ENCODE results near the gene CACNA1I. TPM values are rescaled to one million over a fixed set of nuclear protein-coding genes. Genes with fewer than 3 reads are reported as not detected.

Gene CACNA1I
- polyA plus RNA-seq, 1 experiment: not detected

DNA sequence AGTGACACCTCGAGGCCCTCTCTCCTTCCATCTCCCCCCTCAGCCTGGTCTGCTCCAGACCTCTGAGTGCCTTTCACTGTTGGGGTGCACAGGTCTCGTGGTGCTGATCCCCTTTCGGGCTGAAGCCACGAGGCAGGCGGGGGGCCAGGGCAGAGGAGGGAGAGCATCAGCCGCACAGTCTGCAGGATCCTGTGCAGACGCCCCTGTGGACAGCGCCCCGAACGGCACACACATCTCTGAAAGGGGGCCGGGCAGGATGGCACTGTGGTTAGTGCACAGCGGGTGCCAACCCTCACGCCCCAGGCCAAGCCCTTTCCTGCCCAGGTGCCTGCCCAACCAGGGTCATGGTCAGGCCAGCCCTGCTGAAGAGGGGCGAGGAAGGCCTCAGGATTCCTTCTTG, 56.7 kb downstream of the CACNA1I start:
- ChIA-PET POLR2A (no interaction called here), CTCF (no interaction called here)
- TF ChIP-seq, protein P1, sequence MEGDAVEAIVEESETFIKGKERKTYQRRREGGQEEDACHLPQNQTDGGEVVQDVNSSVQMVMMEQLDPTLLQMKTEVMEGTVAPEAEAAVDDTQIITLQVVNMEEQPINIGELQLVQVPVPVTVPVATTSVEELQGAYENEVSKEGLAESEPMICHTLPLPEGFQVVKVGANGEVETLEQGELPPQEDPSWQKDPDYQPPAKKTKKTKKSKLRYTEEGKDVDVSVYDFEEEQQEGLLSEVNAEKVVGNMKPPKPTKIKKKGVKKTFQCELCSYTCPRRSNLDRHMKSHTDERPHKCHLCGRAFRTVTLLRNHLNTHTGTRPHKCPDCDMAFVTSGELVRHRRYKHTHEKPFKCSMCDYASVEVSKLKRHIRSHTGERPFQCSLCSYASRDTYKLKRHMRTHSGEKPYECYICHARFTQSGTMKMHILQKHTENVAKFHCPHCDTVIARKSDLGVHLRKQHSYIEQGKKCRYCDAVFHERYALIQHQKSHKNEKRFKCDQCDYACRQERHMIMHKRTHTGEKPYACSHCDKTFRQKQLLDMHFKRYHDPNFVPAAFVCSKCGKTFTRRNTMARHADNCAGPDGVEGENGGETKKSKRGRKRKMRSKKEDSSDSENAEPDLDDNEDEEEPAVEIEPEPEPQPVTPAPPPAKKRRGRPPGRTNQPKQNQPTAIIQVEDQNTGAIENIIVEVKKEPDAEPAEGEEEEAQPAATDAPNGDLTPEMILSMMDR (IDR thresholded peaks at IDR 0.05; ENCODE audit: low read depth, low read length): no peak
- H3K27me3 ChIP-seq (ENCODE audit: control insufficient read depth, insufficient read depth, low read length): peaks cover 44% of the 10 kb centered on the region
- no peak overlapping the region for H3K4me3 ChIP-seq (ENCODE audit: low read depth, low read length)
- peaks cover 4% of the 10 kb centered on the region; the same call in 1 of the 2 replicates for H3K9me3 ChIP-seq (ENCODE audit: control insufficient read depth, insufficient read depth, low read length)
- no peak for DNase-seq (ENCODE audit: low read depth, low spot score)
- no peak overlapping the region for H3K27ac ChIP-seq (ENCODE audit: low read depth, low read length)

DNA sequence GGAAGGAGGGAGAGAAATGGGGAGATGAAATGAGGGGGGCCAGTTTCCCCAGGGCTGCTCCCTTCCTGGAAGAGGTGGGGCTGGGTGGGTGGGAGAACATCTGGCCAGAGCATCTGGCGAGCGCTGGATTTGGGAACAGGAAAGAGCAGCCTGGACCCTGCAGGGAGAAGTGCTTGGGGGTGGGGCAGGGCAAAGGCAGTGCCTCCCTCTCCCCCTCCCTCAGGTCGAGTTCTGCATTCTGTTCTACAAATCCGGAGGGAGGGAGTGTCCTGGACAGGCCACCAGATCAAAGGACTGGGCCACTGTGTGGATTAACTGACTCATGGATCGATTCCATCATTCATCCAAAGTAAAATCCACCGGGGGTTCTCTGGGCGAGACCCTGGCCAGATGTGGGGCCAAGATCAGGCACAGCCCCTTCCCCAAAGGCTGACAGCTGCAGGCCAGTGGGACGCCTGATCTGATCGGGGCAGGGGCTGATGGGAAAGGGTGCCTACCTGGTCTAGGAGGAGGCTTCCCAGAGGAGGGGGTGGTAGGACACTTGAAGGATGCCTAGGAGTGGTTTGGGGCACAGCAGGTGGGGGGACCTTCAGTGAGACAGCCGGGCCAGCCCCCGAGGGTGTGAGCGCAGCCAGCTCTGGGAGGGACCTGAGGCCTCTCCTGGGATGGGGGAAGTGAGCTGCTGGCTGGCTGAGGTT, 57.5 kb downstream of the CACNA1I start:
- ChIA-PET CTCF (no interaction called here), POLR2A (no interaction called here)
- Histone ChIP-seq H3K27me3 (ENCODE audit: control insufficient read depth, insufficient read depth, low read length) (peaks cover 47% of the 10 kb centered on the region), H3K4me3 (ENCODE audit: low read depth, low read length) (no peak overlapping the region), H3K27ac (ENCODE audit: low read depth, low read length) (no peak overlapping the region), H3K9me3 (ENCODE audit: control insufficient read depth, insufficient read depth, low read length) (peaks cover 1% of the 10 kb centered on the region; the same call in 1 of the 2 replicates)
- TF ChIP-seq, protein P1 (IDR thresholded peaks at IDR 0.05; ENCODE audit: low read depth, low read length): no peak
- DNase-seq (ENCODE audit: low read depth, low spot score): no peak

DNA sequence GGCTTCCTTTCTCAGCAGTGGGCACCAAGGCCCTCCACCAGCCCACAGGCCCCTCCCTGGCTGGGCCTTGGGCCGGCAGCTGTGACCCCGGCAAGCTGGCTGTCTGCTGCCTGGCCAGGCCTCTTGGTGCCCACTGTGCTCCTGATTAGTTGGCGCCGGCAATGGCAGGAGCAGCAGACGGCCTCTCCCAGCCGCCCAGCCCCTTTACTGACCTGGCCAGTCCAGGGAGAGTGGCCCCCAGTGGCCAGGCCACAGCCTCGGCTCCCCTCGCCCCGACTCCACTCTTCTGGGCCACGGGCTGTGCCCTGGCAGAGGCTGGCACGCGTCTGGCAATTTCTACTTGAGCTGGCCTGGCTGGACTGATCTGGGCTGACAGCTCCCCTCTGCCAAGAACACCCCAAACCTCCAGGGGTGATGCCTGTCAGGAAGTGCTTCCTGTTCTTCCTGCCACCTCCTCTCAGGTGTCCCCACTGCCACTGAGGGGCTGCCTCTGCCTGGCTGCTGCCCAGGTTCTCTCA, 58.1 kb downstream of the CACNA1I start:
- no peak overlapping the region for H3K4me3 ChIP-seq (ENCODE audit: low read depth, low read length)
- peaks cover 43% of the 10 kb centered on the region for H3K27me3 ChIP-seq (ENCODE audit: control insufficient read depth, insufficient read depth, low read length)
- CTCF ChIA-PET: no interaction called here
- DNase-seq (ENCODE audit: low read depth, low spot score): no peak
- no peaks in the 10 kb centered on the region; the same call in 1 of the 2 replicates for H3K9me3 ChIP-seq (ENCODE audit: control insufficient read depth, insufficient read depth, low read length)
- H3K27ac ChIP-seq (ENCODE audit: low read depth, low read length): no peak overlapping the region
- TF ChIP-seq, protein P1 (IDR thresholded peaks at IDR 0.05; ENCODE audit: low read depth, low read length): no peak
- POLR2A ChIA-PET: no interaction called here

DNA sequence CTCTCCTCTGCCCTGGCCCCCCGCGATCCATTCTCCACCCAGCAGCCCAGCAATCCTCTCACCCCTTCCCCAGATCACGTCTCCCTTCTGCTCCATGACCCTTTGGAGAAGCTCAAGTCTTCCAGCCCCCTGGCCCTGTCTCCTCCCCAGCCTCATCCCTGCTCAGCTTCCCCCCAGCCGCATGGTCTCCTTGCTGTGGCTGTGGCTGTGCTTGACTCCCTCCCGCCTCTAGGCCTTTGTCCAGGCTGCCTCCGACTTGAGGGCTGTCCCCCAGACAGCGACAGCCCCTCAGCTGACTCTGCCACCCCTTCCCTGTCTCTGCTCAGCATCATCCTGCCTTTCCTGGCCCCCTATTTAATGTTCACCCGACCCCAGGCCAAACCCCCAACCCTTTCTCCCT, 59.3 kb downstream of the CACNA1I start:
- Histone ChIP-seq H3K4me3 (ENCODE audit: low read depth, low read length) (no peak overlapping the region), H3K9me3 (ENCODE audit: control insufficient read depth, insufficient read depth, low read length) (no peaks in the 10 kb centered on the region; the same call in 1 of the 2 replicates), H3K27me3 (ENCODE audit: control insufficient read depth, insufficient read depth, low read length) (peaks cover 35% of the 10 kb centered on the region), H3K27ac (ENCODE audit: low read depth, low read length) (no peak overlapping the region)
- POLR2A ChIA-PET: no interaction called here
- no peak for DNase-seq (ENCODE audit: low read depth, low spot score)
- TF ChIP-seq, protein P1 (IDR thresholded peaks at IDR 0.05; ENCODE audit: low read depth, low read length): no peak
- CTCF ChIA-PET: no interaction called here

DNA sequence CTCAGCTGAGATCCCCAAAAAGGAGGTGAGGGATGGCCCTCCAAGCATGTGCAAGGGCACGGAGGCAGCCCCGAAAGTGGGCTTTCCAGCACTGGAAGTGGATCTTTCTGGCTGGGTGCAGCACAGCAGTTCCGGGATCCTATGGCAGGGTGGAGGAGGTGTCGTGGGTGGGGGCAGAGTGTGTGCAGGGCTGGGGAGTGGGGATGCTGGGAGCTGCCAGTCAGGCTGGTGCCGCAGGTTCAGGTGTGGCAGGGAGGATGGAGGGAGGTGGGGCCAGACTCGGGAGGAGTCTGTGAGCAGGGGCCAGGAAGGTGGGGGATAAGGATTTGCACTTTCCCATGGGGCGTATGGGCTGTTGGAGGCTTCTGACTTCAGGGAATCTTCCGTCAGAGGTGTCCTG, 60.2 kb downstream of the CACNA1I start:
- no peak overlapping the region for H3K27ac ChIP-seq (ENCODE audit: low read depth, low read length)
- H3K27me3 ChIP-seq (ENCODE audit: control insufficient read depth, insufficient read depth, low read length): peaks cover 28% of the 10 kb centered on the region
- TF ChIP-seq, protein P1 (IDR thresholded peaks at IDR 0.05; ENCODE audit: low read depth, low read length): no peak
- CTCF ChIA-PET: no interaction called here
- H3K4me3 ChIP-seq (ENCODE audit: low read depth, low read length): no peak overlapping the region
- no peak for DNase-seq (ENCODE audit: low read depth, low spot score)
- no peaks in the 10 kb centered on the region; the same call in 1 of the 2 replicates for H3K9me3 ChIP-seq (ENCODE audit: control insufficient read depth, insufficient read depth, low read length)
- POLR2A ChIA-PET: no interaction called here

Measured in AG04450 (cell line).